Measurements from ENCODE around the gene CREG1.

The CREG1 gene

GRCh38 chr1:167502719-167503462, 50.7 kb downstream of the CREG1 start:
- DNase-seq = no peak

GRCh38 chr1:167502192-167502551, 51.4 kb downstream of the CREG1 start:
- no peak for DNase-seq

- no peak for DNase-seq
Observed at GRCh38 chr1:167501515-167502191, 51.9 kb downstream of the CREG1 start.

- DNase-seq = no peak
Observed at GRCh38 chr1:167500283-167500860, 53.2 kb downstream of the CREG1 start.

- DNase-seq = no peak
Observed at GRCh38 chr1:167499664-167500101, 53.9 kb downstream of the CREG1 start.

GRCh38 chr1:167499106-167499505, 54.5 kb downstream of the CREG1 start:
- DNase-seq = no peak

- DNase-seq = no peak
Observed at GRCh38 chr1:167496797-167497619, 56.6 kb downstream of the CREG1 start.

- no peak for DNase-seq
Observed at GRCh38 chr1:167493372-167493771, 60.2 kb downstream of the CREG1 start.

DNA sequence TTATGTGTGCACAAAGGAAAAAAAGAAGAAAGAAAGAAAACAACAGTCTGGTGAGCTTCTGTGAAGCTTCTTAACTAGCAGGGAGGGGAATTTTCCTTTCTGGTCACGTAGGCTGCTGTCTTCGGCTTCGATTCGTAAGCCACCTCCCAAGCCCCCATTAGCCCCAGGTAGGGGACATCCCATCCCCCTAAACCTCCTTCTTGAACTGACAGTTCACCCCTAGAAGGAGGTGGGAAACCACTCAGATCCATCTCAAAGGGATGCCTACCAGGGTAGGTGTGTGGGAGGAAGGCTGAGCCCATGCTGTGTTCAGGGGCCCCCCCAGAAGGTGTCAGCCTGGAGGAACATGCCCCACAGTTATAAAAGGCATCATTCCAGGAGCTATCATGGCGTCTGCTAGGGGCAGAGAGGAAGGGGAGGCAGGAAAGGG, 61.1 kb downstream of the CREG1 start:
- DNase-seq = no peak

DNA sequence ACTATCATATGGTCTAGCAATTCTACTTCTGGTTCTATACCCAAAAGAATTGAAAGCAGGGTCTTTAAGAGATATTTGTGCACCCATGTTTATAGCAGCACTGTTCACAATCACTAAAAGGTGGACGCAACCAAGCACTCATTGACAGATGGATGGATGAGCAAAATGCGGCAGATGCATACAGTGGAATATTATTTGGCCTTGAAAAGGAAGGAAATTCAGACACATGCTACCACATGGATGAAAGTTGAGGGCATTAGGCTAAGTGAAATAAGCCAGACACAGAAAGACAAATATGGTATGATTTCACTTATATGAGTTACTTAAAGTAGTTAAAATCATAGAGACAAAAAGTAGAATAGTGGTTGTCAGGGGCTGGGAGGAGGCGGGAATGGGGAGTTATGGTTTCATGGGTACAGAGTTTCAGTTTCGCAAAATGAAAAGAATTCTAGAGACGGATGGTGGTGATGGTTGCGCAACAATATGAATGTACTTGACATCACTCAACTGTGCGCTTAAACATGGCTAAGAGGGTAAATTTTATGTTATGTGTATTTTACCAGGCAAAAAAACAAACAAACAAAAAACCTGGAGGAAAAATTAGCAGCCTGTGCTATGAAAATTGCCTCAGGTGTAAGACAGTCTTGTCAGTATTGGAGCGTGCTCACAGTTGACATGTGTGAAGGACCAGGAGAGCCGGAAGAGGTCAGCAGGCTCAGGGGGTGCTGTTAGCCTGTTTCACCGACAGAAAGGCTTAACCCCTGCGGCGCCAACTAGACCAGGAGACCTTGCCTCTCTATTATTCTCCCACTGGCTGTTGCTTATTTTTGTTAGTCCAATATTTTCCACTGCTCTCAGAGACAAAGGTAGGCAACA, 61.7 kb downstream of the CREG1 start:
- DNase-seq = no peak

All from activated T-cell treated with anti-CD3 and anti-CD28 coated beads for 4 hours (primary cell).